H1 (cell line): ENCODE results near the gene S1PR2. TPM values are rescaled to one million over a fixed set of nuclear protein-coding genes. Genes with fewer than 3 reads are reported as not detected.

ENCODE experiments used
- BCL11A ChIP-seq, 2 experiments: IDR thresholded peaks; one replicate each; pipeline ENCODE4 v1.6.1; 2011; ENCODE audit warnings: low read depth in 2 of 2, low read length in 2 of 2, mild to moderate bottlenecking in 2 of 2
- CBX5 ChIP-seq: fragments of 300-800, 300-1000 bp; sonication (generic); IDR thresholded peaks from 2 replicates; pipeline ENCODE4 v1.7.1; 2016; ENCODE audit warnings: antibody characterized with exemption, low read length, low read depth
- CBX8 ChIP-seq: fragments of 300-800, 300-1000 bp; sonication (generic); IDR thresholded peaks from 2 replicates; pipeline ENCODE4 v1.7.1; 2016; ENCODE audit warnings: low read depth, low read length, borderline replicate concordance
- CEBPB ChIP-seq: IDR thresholded peaks from 2 replicates; pipeline ENCODE4 v1.6.1; 2012; ENCODE audit warnings: low read depth, low read length
- CTCF ChIP-seq, 3 experiments: IDR thresholded peaks; 1 replicate in 2 of 3; 2 replicates in 1 of 3; pipeline versions ENCODE4 v1.5.1 to v1.6.1; 2011; ENCODE audit warnings: low read length in 3 of 3, mild to moderate bottlenecking in 3 of 3, inconsistent platforms in 2 of 3, low read depth in 1 of 3, moderate library complexity in 1 of 3; ENCODE audit not compliant: insufficient read depth in 1 of 3; ENCODE audit errors: control extremely low read depth in 1 of 3
- EZH2 ChIP-seq: fragments of 200-600 bp; sonication (generic); IDR thresholded peaks from 2 replicates; pipeline ENCODE4 v1.7.1; 2012; ENCODE audit warnings: low read depth, mild to moderate bottlenecking, moderate library complexity, low read length, inconsistent platforms; ENCODE audit not compliant: severe bottlenecking
- GABPA ChIP-seq: IDR thresholded peaks from 2 replicates; pipeline ENCODE4 v1.6.1; 2011; ENCODE audit warnings: mild to moderate bottlenecking, low read length, moderate library complexity, borderline replicate concordance; ENCODE audit not compliant: insufficient read depth
- GTF2F1 ChIP-seq: IDR thresholded peaks from 2 replicates; pipeline ENCODE4 v1.6.1; 2012; ENCODE audit warnings: low read depth, low read length, improper control_type of control experiment, borderline replicate concordance
- HDAC2 ChIP-seq, 2 experiments: fragments of 300-600 bp in 1 of 2; sonication (generic) in 1 of 2; IDR thresholded peaks; 2 replicates each; pipeline ENCODE4 v1.6.1; 2011 to 2012; ENCODE audit warnings: low read depth in 2 of 2, low read length in 2 of 2, mild to moderate bottlenecking in 2 of 2, moderate library complexity in 2 of 2, borderline replicate concordance in 1 of 2, inconsistent platforms in 1 of 2
- HDAC6 ChIP-seq: IDR thresholded peaks from one replicate; pipeline ENCODE4 v1.7.1; 2012; ENCODE audit warnings: low read depth, mild to moderate bottlenecking, inconsistent platforms, low read length, moderate library complexity
- JUN ChIP-seq: IDR thresholded peaks from 2 replicates; pipeline ENCODE4 v1.6.1; 2011; ENCODE audit warnings: low read depth, mild to moderate bottlenecking, improper control_type of control experiment, low read length
- JUND ChIP-seq: IDR thresholded peaks from 2 replicates; pipeline ENCODE4 v1.6.1; 2011; ENCODE audit warnings: mild to moderate bottlenecking, improper control_type of control experiment, low read length
- KDM1A ChIP-seq: fragments of 200-600, 300-600 bp; sonication (generic); IDR thresholded peaks from 2 replicates; pipeline ENCODE4 v1.7.1; 2016; ENCODE audit warnings: mild to moderate bottlenecking, low read length, borderline replicate concordance
- NANOG ChIP-seq: IDR thresholded peaks from 2 replicates; pipeline ENCODE4 v1.6.1; 2011; ENCODE audit warnings: low read length, low read depth, mild to moderate bottlenecking, inconsistent platforms; ENCODE audit not compliant: insufficient read depth, poor library complexity, severe bottlenecking
- SUZ12 ChIP-seq: fragments of 200-600 bp; sonication (generic); IDR thresholded peaks from 2 replicates; pipeline ENCODE4 v1.6.1; 2012; ENCODE audit warnings: mild to moderate bottlenecking, inconsistent platforms, low read length, moderate library complexity, mixed read lengths
- TAF1 ChIP-seq: IDR thresholded peaks from 2 replicates; pipeline ENCODE4 v1.6.1; 2011; ENCODE audit warnings: mild to moderate bottlenecking, low read depth, low read length
- ZNF274 ChIP-seq: IDR thresholded peaks from 2 replicates; pipeline ENCODE4 v1.7.0; 2012; ENCODE audit warnings: low read length, borderline replicate concordance; ENCODE audit errors: extremely low read depth
- polyA plus RNA-seq, 7 experiments: library from polyadenylated mRNA; depleted of rRNA in 3 of 7; stranded (reverse) in 5 of 7; unstranded in 2 of 7; fragments of >200 nt in 5 of 7; fragments of 200-250 nt in 2 of 7; gene quantifications; 1 replicate in 5 of 7; 2 replicates in 1 of 7; 4 replicates in 1 of 7; pipeline versions ENCODE4 v1.2.1 to v1.2.3, GENCODE V29; 2011 to 2013; ENCODE audit warnings: missing spikeins in 2 of 7, mixed read lengths in 2 of 7
- total RNA-seq: library from RNA; stranded (reverse); fragmentation: NEBNext Ultra II Directional; extraction: Animal tissue kit (Norgen Biotek cat#: 25700); gene quantifications from 2 replicates; pipeline ENCODE4 v1.2.1, GENCODE V29; 2021
- TF ChIP-seq, protein P1 (sequence below): IDR thresholded peaks from 2 replicates; pipeline ENCODE4 v1.6.1; 2011; ENCODE audit warnings: low read length, improper control_type of control experiment

S1PR2 gene
- total and polyA plus RNA-seq, 2 of the 8 experiments (the other 6 are each of a cell fraction or from before 2014, with no cell fraction given) = 17.5 to 19.4 TPM

DNA sequence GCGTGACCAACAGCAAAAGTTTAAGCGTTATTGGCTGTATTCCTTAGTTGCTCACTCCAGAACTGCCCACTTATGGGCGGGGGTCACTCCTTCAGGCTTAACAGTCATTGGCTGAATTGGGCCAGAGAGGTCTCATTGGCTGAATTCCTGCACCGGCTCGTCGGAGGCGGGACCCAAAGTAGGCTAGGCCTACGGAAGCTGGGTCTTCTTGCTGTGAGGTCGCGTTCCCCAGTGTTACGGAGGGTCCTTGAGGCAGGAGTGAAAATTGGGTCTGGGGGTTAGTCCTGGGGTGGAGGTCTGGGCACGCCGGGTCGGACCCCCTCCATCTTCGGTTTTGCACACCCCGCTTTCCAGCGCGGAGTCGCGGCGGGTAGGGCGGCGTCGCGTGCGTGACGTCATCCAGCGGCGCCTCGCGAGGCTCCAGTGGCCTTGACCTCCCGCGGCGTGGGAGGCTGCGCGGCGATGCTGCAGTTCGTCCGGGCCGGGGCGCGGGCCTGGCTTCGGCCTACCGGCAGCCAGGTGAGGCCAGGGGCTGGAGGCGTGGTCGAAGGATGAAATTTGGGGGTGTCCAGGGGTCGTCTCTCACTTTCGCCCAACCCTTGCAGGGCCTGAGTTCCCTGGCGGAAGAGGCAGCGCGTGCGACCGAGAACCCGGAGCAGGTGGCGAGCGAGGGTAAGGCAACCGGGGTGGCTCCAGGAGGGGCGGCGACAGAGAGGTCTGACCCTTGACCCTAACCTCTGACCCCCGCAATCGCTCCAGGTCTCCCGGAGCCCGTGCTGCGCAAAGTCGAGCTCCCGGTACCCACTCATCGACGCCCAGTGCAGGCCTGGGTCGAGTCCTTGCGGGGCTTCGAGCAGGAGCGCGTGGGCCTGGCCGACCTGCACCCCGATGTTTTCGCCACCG lies 20.9 kb upstream of the S1PR2 start, which contains the start of gene MRPL4 (continued):
- no peak for TF ChIP-seq NANOG
- TF ChIP-seq BCL11A (IDR thresholded peaks at IDR 0.05; ENCODE audit: low read depth in 2 of 2, low read length in 2 of 2) = no peak
- TF ChIP-seq CEBPB = no peak
- TF ChIP-seq KDM1A = no peak
- no peak for TF ChIP-seq CBX5
- TF ChIP-seq HDAC2 (IDR thresholded peaks at IDR 0.05; ENCODE audit: borderline replicate concordance in 1 of 2, low read depth in 2 of 2, low read length in 2 of 2) = peak in 1 of 2 experiments; percentile 43; a peak in 1 of 4 replicates
- no peak for TF ChIP-seq SUZ12
- peak; percentile 90 for TF ChIP-seq JUND
- TF ChIP-seq EZH2 = no peak
- TF ChIP-seq ZNF274 = no peak
- TF ChIP-seq CTCF (IDR thresholded peaks at IDR 0.05; ENCODE audit: control extremely low read depth in 1 of 3, insufficient read depth in 1 of 3, low read depth in 1 of 3, low read length in 3 of 3) = no peak
- TF ChIP-seq GTF2F1 = no peak
- no peak for TF ChIP-seq HDAC6
- no peak; the same call in 1 of the 2 replicates for TF ChIP-seq JUN
- no peak for TF ChIP-seq CBX8
- TF ChIP-seq GABPA = no peak
- TF ChIP-seq, protein P1, sequence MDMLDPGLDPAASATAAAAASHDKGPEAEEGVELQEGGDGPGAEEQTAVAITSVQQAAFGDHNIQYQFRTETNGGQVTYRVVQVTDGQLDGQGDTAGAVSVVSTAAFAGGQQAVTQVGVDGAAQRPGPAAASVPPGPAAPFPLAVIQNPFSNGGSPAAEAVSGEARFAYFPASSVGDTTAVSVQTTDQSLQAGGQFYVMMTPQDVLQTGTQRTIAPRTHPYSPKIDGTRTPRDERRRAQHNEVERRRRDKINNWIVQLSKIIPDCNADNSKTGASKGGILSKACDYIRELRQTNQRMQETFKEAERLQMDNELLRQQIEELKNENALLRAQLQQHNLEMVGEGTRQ = no peak
- peak; percentile 76; the same call in 1 of the 2 replicates for TF ChIP-seq TAF1
